H9 (cell line): ENCODE data around the gene SYNPO2. TPM values are rescaled to one million over a fixed set of nuclear protein-coding genes. Genes with fewer than 3 reads are reported as not detected.

ENCODE experiments used
- DNase-seq: peaks from one replicate; pipeline ENCODE4 v3.0.0-alpha.2; 2017
- H2AFZ ChIP-seq: one replicate; pipeline ENCODE4 v1.6.1; 2013; ENCODE audit warnings: mild to moderate bottlenecking, low read length, control low read depth, moderate library complexity
- H2AK5ac ChIP-seq: 2 replicates; pipeline ENCODE4 v1.6.1; 2013; ENCODE audit warnings: low read length, control low read depth, mixed read lengths; ENCODE audit not compliant: insufficient read length
- H2BK120ac ChIP-seq: one replicate; pipeline ENCODE4 v1.6.1; 2013; ENCODE audit warnings: low read depth, mild to moderate bottlenecking, low read length, control low read depth, inconsistent platforms; ENCODE audit not compliant: poor library complexity, severe bottlenecking
- H2BK12ac ChIP-seq: 2 replicates; pipeline ENCODE4 v1.6.1; 2013; ENCODE audit warnings: low read length, control low read depth, mixed read lengths, low read depth; ENCODE audit not compliant: insufficient read length
- H2BK15ac ChIP-seq: 2 replicates; pipeline ENCODE4 v1.6.1; 2013; ENCODE audit warnings: low read depth, low read length, control low read depth
- H2BK20ac ChIP-seq: one replicate; pipeline ENCODE4 v1.6.1; 2013; ENCODE audit warnings: low read depth, mild to moderate bottlenecking, low read length, control low read depth, inconsistent platforms; ENCODE audit not compliant: poor library complexity, severe bottlenecking
- H2BK5ac ChIP-seq: 2 replicates; pipeline ENCODE4 v1.6.1; 2013; ENCODE audit warnings: low read length, control low read depth, mixed read lengths; ENCODE audit not compliant: insufficient read length
- H3K14ac ChIP-seq: 2 replicates; pipeline ENCODE4 v1.6.1; 2013; ENCODE audit warnings: low read length, control low read depth; ENCODE audit not compliant: insufficient read depth
- H3K18ac ChIP-seq: 2 replicates; pipeline ENCODE4 v1.6.1; 2013; ENCODE audit warnings: low read depth, mild to moderate bottlenecking, mixed read lengths, low read length, control low read depth; ENCODE audit not compliant: insufficient read length
- H3K23ac ChIP-seq: 2 replicates; pipeline ENCODE4 v1.6.1; 2013; ENCODE audit warnings: low read length, control low read depth, mixed read lengths, low read depth; ENCODE audit not compliant: insufficient read length
- H3K23me2 ChIP-seq: 2 replicates; pipeline ENCODE4 v1.6.1; 2013; ENCODE audit warnings: low read depth, mild to moderate bottlenecking, mixed read lengths, low read length, control low read depth; ENCODE audit not compliant: insufficient read length, poor library complexity, severe bottlenecking
- H3K27ac ChIP-seq: 2 replicates; pipeline ENCODE4 v1.5.1; 2013; ENCODE audit warnings: low read length, control low read depth, mixed read lengths, low read depth; ENCODE audit not compliant: insufficient read length
- H3K27me3 ChIP-seq: 2 replicates; pipeline ENCODE4 v1.6.1; 2013; ENCODE audit warnings: low read length, control low read depth, inconsistent platforms; ENCODE audit not compliant: insufficient read depth
- H3K4ac ChIP-seq: 2 replicates; pipeline ENCODE4 v1.6.1; 2013; ENCODE audit warnings: low read depth, mild to moderate bottlenecking, control low read depth, inconsistent platforms, low read length, moderate library complexity
- H3K4me1 ChIP-seq: 2 replicates; pipeline ENCODE4 v1.6.1; 2013; ENCODE audit warnings: low read length, control low read depth, inconsistent platforms; ENCODE audit not compliant: insufficient read depth
- H3K4me2 ChIP-seq: 2 replicates; pipeline ENCODE4 v1.6.1; 2013; ENCODE audit warnings: low read length, control low read depth, mixed read lengths; ENCODE audit not compliant: insufficient read length, insufficient read depth
- H3K56ac ChIP-seq: 2 replicates; pipeline ENCODE4 v1.6.1; 2013; ENCODE audit warnings: low read depth, mild to moderate bottlenecking, mixed read lengths, low read length, control low read depth; ENCODE audit not compliant: insufficient read length
- H3K79me1 ChIP-seq: 2 replicates; pipeline ENCODE4 v1.6.1; 2013; ENCODE audit warnings: low read depth, mild to moderate bottlenecking, moderate library complexity, low read length, control low read depth, inconsistent platforms; ENCODE audit not compliant: insufficient read depth, poor library complexity, severe bottlenecking
- H3K79me2 ChIP-seq: 2 replicates; pipeline ENCODE4 v1.6.1; 2013; ENCODE audit warnings: low read length, control low read depth, inconsistent platforms; ENCODE audit not compliant: insufficient read depth
- H3K9ac ChIP-seq: 2 replicates; pipeline ENCODE4 v1.6.1; 2013; ENCODE audit warnings: low read length, control low read depth, mixed read lengths; ENCODE audit not compliant: insufficient read length; ENCODE audit errors: extremely low read depth
- H3K9me3 ChIP-seq: one replicate; pipeline ENCODE4 v1.6.1; 2013; ENCODE audit warnings: low read depth, low read length, inconsistent platforms; ENCODE audit not compliant: control insufficient read depth
- H3T11ph ChIP-seq: one replicate; pipeline ENCODE4 v1.6.1; 2013; ENCODE audit warnings: mild to moderate bottlenecking, low read length, control low read depth, inconsistent platforms
- H4K20me1 ChIP-seq: one replicate; pipeline ENCODE4 v1.6.1; 2013; ENCODE audit not compliant: control insufficient read depth, insufficient read length, insufficient read depth
- H4K5ac ChIP-seq: 2 replicates; pipeline ENCODE4 v1.6.1; 2013; ENCODE audit warnings: low read depth, mild to moderate bottlenecking, mixed read lengths, low read length, control low read depth; ENCODE audit not compliant: insufficient read length
- H4K8ac ChIP-seq: replicated peaks from 2 replicates; pipeline ENCODE4 v1.6.1; 2013; ENCODE audit warnings: low read length, control low read depth, mixed read lengths, low read depth; ENCODE audit not compliant: insufficient read length
- H4K91ac ChIP-seq: 2 replicates; pipeline ENCODE4 v1.6.1; 2013; ENCODE audit warnings: low read depth, mild to moderate bottlenecking, moderate library complexity, mixed read lengths, low read length, control low read depth; ENCODE audit not compliant: insufficient read length
- H3K27ac Mint-ChIP-seq, 3 experiments: 2 replicates in 2 of 3; 3 replicates in 1 of 3; pipeline ENCODE4 v1.8.0; 2020 to 2021; ENCODE audit warnings: mixed read lengths in 3 of 3, mild to moderate bottlenecking in 1 of 3, moderate library complexity in 1 of 3
- H3K27me3 Mint-ChIP-seq: 2 replicates; pipeline ENCODE4 v1.8.0; 2021; ENCODE audit warnings: low read depth, mild to moderate bottlenecking, moderate library complexity, mixed read lengths
- H3K36me3 Mint-ChIP-seq, 3 experiments: 2 replicates in 2 of 3; 3 replicates in 1 of 3; pipeline ENCODE4 v1.8.0; 2020 to 2021; ENCODE audit warnings: low read depth in 3 of 3, mixed read lengths in 3 of 3; ENCODE audit not compliant: insufficient read depth in 1 of 3
- H3K4me1 Mint-ChIP-seq, 2 experiments: 2 replicates each; pipeline ENCODE4 v1.8.0; 2020; ENCODE audit warnings: mixed read lengths in 2 of 2
- H3K4me3 Mint-ChIP-seq, 2 experiments: 2 replicates in 1 of 2; 3 replicates in 1 of 2; pipeline ENCODE4 v1.8.0; 2020 to 2021; ENCODE audit warnings: mild to moderate bottlenecking in 2 of 2, mixed read lengths in 2 of 2, moderate library complexity in 1 of 2
- H3K9me3 Mint-ChIP-seq, 2 experiments: 2 replicates in 1 of 2; 3 replicates in 1 of 2; pipeline ENCODE4 v1.8.0; 2020; ENCODE audit warnings: mild to moderate bottlenecking in 2 of 2, mixed read lengths in 2 of 2, moderate library complexity in 1 of 2
- WGBS: extraction: QIAGEN DNeasy Blood & Tissue Kit; methylation state at CpG from one replicate; pipeline ENCODE4 v1.1.7; 2013; ENCODE audit warnings: missing lambda C conversion rate, low lambda C conversion rate, mixed read lengths; ENCODE audit not compliant: insufficient read length; ENCODE audit errors: extremely low coverage; 5-methylcytosine and 5-hydroxymethylcytosine counted together
- total RNA-seq: library from RNA; stranded (reverse); gene quantifications from 2 replicates; pipeline ENCODE4 v1.2.1, GENCODE V29; 2021
- TF ChIP-seq, protein P1 (sequence below): fragments of 200-600 bp; sonication (generic); conservative IDR thresholded peaks from 3 replicates; pipeline ENCODE4 v1.8.0; 2021; ENCODE audit warnings: antibody characterized with exemption, mild to moderate bottlenecking

SYNPO2 gene
- total RNA-seq, 1 experiment from 2014 or later, result 1.1 TPM

DNA sequence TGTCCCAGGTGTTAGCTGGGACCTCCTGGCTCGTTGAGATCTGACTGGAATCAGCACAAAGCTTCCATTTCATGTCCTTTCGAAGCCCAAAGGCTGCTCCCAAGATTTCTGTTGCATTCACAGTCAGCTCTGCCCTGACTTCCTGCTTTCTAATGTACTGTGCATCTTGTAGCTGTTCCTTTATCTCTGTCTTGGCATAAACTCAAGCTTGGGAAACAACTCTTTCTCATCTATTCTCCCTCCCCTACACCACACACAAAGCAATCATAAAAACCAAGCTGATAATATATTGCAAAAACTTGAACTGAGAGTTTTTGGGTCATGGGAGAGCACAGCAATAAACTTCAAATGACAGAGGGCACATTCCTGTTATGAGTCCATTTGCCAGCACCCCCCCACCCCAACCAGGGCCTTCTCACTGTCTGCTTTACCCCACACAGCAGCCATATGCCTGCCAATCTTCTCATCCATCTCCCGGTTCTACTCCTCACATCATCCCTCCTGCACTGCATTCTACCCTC, 76.3 kb downstream of the SYNPO2 start:
- no peak overlapping the region for H3K4me3 Mint-ChIP-seq
- Histone ChIP-seq H2BK5ac (no peak overlapping the region), H3T11ph (no peak overlapping the region), H2BK15ac (no peak overlapping the region), H3K23me2 (no peaks in the 10 kb centered on the region), H3K56ac (no peak overlapping the region), H2AFZ (no peak overlapping the region), H4K5ac (no peak overlapping the region), H3K14ac (no peak overlapping the region), H3K18ac (no peak overlapping the region), H3K9ac (no peak overlapping the region), H3K79me2 (no peaks in the 10 kb centered on the region), H3K27ac (no peak overlapping the region), H2BK120ac (no peak overlapping the region), H3K4me1 (peaks cover 4% of the 10 kb centered on the region; the same call in 1 of the 2 replicates), H3K23ac (no peak overlapping the region), H3K9me3 (no peaks in the 10 kb centered on the region), H3K4ac (no peak overlapping the region), H2BK20ac (no peak overlapping the region), H3K27me3 (no peaks in the 10 kb centered on the region), H3K79me1 (no peaks in the 10 kb centered on the region), H2AK5ac (no peak overlapping the region), H4K8ac (no peak overlapping the region), H3K4me2 (no peak overlapping the region), H4K20me1 (no peaks in the 10 kb centered on the region), H2BK12ac (no peak overlapping the region), H4K91ac (no peak overlapping the region)
- H3K9me3 Mint-ChIP-seq, result no peaks in the 10 kb centered on the region
- no CpG with 5 or more reads among the region's 3 CpGs for WGBS
- TF ChIP-seq, protein P1, sequence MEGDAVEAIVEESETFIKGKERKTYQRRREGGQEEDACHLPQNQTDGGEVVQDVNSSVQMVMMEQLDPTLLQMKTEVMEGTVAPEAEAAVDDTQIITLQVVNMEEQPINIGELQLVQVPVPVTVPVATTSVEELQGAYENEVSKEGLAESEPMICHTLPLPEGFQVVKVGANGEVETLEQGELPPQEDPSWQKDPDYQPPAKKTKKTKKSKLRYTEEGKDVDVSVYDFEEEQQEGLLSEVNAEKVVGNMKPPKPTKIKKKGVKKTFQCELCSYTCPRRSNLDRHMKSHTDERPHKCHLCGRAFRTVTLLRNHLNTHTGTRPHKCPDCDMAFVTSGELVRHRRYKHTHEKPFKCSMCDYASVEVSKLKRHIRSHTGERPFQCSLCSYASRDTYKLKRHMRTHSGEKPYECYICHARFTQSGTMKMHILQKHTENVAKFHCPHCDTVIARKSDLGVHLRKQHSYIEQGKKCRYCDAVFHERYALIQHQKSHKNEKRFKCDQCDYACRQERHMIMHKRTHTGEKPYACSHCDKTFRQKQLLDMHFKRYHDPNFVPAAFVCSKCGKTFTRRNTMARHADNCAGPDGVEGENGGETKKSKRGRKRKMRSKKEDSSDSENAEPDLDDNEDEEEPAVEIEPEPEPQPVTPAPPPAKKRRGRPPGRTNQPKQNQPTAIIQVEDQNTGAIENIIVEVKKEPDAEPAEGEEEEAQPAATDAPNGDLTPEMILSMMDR, result no peak
- no peaks in the 10 kb centered on the region for H3K36me3 Mint-ChIP-seq
- DNase-seq, result no peak
- H3K4me1 Mint-ChIP-seq, result peaks cover 17 to 22% of the 10 kb centered on the region in 2 experiments
- no peaks in the 10 kb centered on the region for H3K27me3 Mint-ChIP-seq
- no peak overlapping the region for H3K27ac Mint-ChIP-seq
